Measurements from ENCODE around the gene CD36.

CD36 gene

DNA sequence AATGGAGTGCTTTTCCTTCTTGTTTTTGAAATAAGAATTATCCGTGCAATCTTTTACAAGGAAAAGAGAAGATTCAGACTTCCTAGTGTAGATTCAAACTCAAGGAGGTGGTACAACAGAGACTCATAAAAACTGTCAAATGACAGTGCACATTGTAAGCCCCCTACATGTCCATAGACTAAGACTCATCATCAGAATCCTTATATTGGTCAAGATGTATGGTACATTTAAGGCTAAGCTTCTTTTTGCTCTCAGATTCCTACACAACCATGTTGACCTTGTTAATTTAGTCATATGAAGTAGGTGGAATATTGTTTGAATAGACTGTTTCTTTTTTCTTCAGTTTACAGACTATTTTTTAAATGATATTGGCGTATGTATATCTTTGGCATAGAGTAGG, 11.6 kb downstream of the CD36 start:
- H3K27me3 ChIP-seq (ENCODE audit: insufficient read depth, low read length), result no peaks in the 10 kb centered on the region
- H3K4me3 ChIP-seq (ENCODE audit: low read depth, low read length), result no peak overlapping the region
- no peaks in the 10 kb centered on the region for H3K4me1 ChIP-seq (ENCODE audit: control insufficient read depth, insufficient read depth, low read length, unreplicated experiment)
- H2AFZ ChIP-seq (ENCODE audit: low read length, unreplicated experiment), result no peak overlapping the region
- H3K36me3 ChIP-seq (ENCODE audit: insufficient read depth, low read length), result no peaks in the 10 kb centered on the region
- H3K79me2 ChIP-seq (ENCODE audit: control insufficient read depth, insufficient read depth, low read length, unreplicated experiment), result no peaks in the 10 kb centered on the region
- H3K27ac ChIP-seq (ENCODE audit: low read depth, low read length), result no peak overlapping the region

DNA sequence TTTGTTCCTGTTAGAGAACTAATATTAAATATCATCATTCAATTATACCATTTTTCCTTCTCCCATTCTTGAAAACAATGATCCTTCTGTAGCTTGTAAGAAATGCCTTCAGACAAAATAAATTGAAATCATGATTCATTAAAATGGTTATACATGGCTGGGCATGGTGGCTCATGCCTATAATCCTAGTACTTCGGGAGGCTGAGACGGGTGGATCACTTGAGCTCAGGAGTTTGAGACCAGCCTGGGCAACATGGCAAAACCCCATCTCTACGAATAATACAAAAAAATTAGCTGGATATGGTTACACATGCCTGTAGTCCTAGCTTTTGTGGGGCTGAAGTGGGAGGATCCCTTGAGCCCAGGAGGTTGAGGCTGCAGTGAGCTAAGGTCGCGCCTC, 13.0 kb downstream of the CD36 start:
- H3K27ac ChIP-seq (ENCODE audit: low read depth, low read length), result no peak overlapping the region

DNA sequence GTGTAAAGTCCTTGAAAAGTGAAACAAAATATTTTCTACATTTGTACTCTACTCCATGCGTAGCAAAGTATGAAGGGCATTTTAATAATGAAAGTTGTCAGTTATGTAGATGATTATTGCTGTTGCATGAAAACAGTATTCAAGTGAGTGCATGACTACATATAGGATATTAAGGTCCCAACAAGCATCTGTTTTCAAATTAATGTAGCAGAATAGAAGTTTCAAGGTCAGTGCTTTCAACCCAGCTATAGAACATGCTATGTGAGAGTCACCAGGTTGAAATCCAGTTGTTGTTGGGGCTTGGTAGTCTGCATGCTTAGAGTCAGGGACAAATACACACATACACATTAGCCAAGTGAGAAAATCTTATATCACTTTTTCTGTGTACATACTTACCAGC, 14.8 kb downstream of the CD36 start:
- Histone ChIP-seq H3K4me1 (ENCODE audit: control insufficient read depth, insufficient read depth, low read length, unreplicated experiment) (no peaks in the 10 kb centered on the region), H3K79me2 (ENCODE audit: control insufficient read depth, insufficient read depth, low read length, unreplicated experiment) (no peaks in the 10 kb centered on the region), H3K36me3 (ENCODE audit: insufficient read depth, low read length) (no peaks in the 10 kb centered on the region), H2AFZ (ENCODE audit: low read length, unreplicated experiment) (no peak overlapping the region), H3K4me3 (ENCODE audit: low read depth, low read length) (no peak overlapping the region), H3K27me3 (ENCODE audit: insufficient read depth, low read length) (no peaks in the 10 kb centered on the region), H3K27ac (ENCODE audit: low read depth, low read length) (no peak overlapping the region)

More for the DNA sequence above, 13.0 kb downstream of the CD36 start:
- no peak overlapping the region for H2AFZ ChIP-seq (ENCODE audit: low read length, unreplicated experiment)
- no peak overlapping the region for H3K4me3 ChIP-seq (ENCODE audit: low read depth, low read length)
- no peaks in the 10 kb centered on the region for H3K4me1 ChIP-seq (ENCODE audit: control insufficient read depth, insufficient read depth, low read length, unreplicated experiment)
- H3K79me2 ChIP-seq (ENCODE audit: control insufficient read depth, insufficient read depth, low read length, unreplicated experiment), result no peaks in the 10 kb centered on the region
- H3K36me3 ChIP-seq (ENCODE audit: insufficient read depth, low read length), result no peaks in the 10 kb centered on the region
- H3K27me3 ChIP-seq (ENCODE audit: insufficient read depth, low read length), result no peaks in the 10 kb centered on the region

DNA sequence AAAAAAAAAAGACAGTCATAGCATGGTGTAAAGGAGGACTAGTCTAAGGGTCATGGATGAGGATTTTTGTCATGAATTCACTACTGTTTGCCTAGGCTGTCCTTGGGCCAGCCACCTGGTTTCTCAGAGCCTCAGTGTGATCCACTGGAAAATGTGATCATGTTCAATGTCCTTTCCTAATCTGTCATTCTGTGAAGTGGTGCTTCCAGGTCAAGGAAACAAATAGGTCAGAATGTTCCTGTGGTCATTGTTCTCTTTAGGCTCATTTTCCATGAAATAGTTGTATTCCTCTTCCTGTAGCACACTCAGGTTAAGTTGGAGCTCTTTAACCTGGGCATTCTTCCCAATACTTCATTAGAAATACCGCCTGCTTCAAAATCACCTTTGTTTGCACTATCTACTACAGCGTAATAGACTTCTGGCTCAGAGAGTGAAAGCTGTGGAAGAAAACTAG, 16.5 kb downstream of the CD36 start:
- Histone ChIP-seq H3K36me3 (ENCODE audit: insufficient read depth, low read length) (no peaks in the 10 kb centered on the region), H2AFZ (ENCODE audit: low read length, unreplicated experiment) (no peak overlapping the region), H3K4me1 (ENCODE audit: control insufficient read depth, insufficient read depth, low read length, unreplicated experiment) (peaks cover 5% of the 10 kb centered on the region), H3K27ac (ENCODE audit: low read depth, low read length) (no peak overlapping the region), H3K27me3 (ENCODE audit: insufficient read depth, low read length) (no peaks in the 10 kb centered on the region), H3K79me2 (ENCODE audit: control insufficient read depth, insufficient read depth, low read length, unreplicated experiment) (no peaks in the 10 kb centered on the region), H3K4me3 (ENCODE audit: low read depth, low read length) (no peak overlapping the region)

DNA sequence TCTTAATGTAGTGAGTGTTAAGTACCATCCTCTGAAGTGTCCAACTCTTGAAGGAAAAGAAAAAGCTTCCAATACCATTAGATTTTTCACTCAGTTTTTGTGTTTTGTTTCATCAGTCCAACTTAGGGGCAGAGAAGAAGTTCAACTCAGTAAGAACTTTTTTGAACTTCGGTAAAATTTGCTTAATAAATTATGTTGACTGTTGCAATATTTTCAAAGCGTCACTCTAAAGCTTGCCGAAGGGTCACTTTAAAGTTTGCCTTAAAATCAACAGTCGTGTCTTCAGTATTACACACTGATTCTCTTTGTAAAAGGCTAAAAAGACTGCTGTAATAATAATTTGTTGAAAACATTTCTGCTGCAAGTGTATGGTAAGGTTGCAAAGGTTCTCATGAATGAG, 17.6 kb downstream of the CD36 start:
- Histone ChIP-seq H3K27ac (ENCODE audit: low read depth, low read length) (no peak overlapping the region), H3K79me2 (ENCODE audit: control insufficient read depth, insufficient read depth, low read length, unreplicated experiment) (no peaks in the 10 kb centered on the region), H3K4me1 (ENCODE audit: control insufficient read depth, insufficient read depth, low read length, unreplicated experiment) (peaks cover 5% of the 10 kb centered on the region), H3K4me3 (ENCODE audit: low read depth, low read length) (no peak overlapping the region), H2AFZ (ENCODE audit: low read length, unreplicated experiment) (no peak overlapping the region), H3K27me3 (ENCODE audit: insufficient read depth, low read length) (no peaks in the 10 kb centered on the region), H3K36me3 (ENCODE audit: insufficient read depth, low read length) (no peaks in the 10 kb centered on the region)

DNA sequence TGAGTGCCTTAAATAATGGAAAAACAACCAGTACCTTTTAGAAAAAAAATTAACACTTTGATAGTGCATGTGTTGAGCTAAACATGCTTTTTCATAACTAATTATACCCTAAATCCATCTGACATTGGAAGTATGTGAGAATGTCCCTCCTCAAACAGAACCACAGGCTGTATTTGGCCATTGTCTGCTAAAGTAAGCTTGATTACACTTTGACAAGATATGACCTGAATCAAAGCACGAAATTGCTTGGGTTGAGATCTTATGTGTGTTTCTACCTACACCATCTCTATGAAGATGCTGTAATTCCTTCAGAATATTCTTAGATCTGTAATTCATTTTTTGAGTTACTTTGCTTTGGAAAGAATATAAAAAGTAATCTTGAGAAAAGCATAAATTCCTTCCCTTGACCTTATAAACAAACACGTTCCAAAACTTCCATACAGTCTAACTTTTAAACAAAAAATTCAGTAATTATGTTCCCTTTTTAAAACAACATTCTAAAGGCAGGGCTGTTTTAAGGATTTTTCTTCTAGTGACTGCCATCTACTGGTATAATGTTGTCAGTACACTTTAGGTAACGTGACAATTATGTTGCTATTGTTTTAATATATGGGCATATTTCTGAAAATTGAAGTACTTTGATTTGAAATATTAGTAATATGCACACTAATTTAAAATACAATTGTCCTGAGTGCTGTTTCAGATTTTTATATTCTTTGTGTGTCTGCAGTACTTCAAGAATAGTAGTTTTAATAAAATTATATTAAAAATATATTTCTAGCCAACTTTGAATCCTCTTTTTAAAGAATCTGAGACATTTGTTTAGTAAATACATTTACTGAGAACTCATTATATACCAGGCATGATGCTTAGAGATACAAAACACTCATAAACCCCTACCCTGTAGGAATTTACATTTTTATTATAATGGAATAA, 20.9 kb downstream of the CD36 start:
- H3K27me3 ChIP-seq (ENCODE audit: insufficient read depth, low read length), result no peaks in the 10 kb centered on the region
- H3K79me2 ChIP-seq (ENCODE audit: control insufficient read depth, insufficient read depth, low read length, unreplicated experiment), result no peaks in the 10 kb centered on the region
- no peaks in the 10 kb centered on the region for H3K36me3 ChIP-seq (ENCODE audit: insufficient read depth, low read length)
- peaks cover 5% of the 10 kb centered on the region for H3K4me1 ChIP-seq (ENCODE audit: control insufficient read depth, insufficient read depth, low read length, unreplicated experiment)
- no peak overlapping the region for H3K27ac ChIP-seq (ENCODE audit: low read depth, low read length)
- peak overlapping the region; percentile 80 for H2AFZ ChIP-seq (ENCODE audit: low read length, unreplicated experiment)
- no peak overlapping the region for H3K4me3 ChIP-seq (ENCODE audit: low read depth, low read length)

DNA sequence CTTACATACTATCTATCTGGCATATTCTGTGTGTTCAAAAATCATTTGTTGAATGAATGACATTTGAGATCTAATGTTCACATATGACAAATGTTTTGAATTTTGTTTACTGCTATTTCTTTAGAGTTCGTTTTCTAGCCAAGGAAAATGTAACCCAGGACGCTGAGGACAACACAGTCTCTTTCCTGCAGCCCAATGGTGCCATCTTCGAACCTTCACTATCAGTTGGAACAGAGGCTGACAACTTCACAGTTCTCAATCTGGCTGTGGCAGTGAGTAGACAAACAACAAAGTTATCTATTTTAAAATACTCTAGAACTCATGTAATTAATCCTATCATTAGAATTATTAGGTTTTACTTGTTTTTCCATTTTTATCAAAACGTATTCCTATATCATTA, 22.5 kb downstream of the CD36 start:
- Histone ChIP-seq H3K27ac (ENCODE audit: low read depth, low read length) (no peak overlapping the region), H3K4me1 (ENCODE audit: control insufficient read depth, insufficient read depth, low read length, unreplicated experiment) (peaks cover 5% of the 10 kb centered on the region), H3K79me2 (ENCODE audit: control insufficient read depth, insufficient read depth, low read length, unreplicated experiment) (no peaks in the 10 kb centered on the region), H3K36me3 (ENCODE audit: insufficient read depth, low read length) (no peaks in the 10 kb centered on the region), H3K27me3 (ENCODE audit: insufficient read depth, low read length) (no peaks in the 10 kb centered on the region), H3K4me3 (ENCODE audit: low read depth, low read length) (no peak overlapping the region), H2AFZ (ENCODE audit: low read length, unreplicated experiment) (no peak overlapping the region)

DNA sequence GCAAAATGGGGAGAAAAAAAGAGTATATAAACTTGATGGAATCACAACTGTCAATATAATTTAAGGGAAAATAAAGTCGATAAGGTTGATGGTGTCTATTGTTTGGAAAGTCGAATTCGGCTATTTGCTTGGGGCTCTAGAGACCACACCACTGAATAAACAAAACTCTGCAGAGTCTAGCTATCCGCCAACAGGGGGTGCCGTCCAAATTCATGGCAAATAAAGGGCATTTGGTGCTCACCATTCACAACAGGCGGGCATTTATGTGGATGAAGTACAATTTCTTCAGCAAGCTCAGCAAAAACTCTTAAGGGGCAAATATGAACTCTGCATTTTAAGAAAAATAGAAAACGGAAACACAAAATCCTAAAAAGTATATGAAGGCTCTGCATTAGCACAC, 23.3 kb downstream of the CD36 start:
- peaks cover 5% of the 10 kb centered on the region for H3K4me1 ChIP-seq (ENCODE audit: control insufficient read depth, insufficient read depth, low read length, unreplicated experiment)
- H3K4me3 ChIP-seq (ENCODE audit: low read depth, low read length), result no peak overlapping the region
- H3K27me3 ChIP-seq (ENCODE audit: insufficient read depth, low read length), result no peaks in the 10 kb centered on the region
- no peaks in the 10 kb centered on the region for H3K79me2 ChIP-seq (ENCODE audit: control insufficient read depth, insufficient read depth, low read length, unreplicated experiment)
- no peak overlapping the region for H2AFZ ChIP-seq (ENCODE audit: low read length, unreplicated experiment)
- H3K27ac ChIP-seq (ENCODE audit: low read depth, low read length), result no peak overlapping the region
- no peaks in the 10 kb centered on the region for H3K36me3 ChIP-seq (ENCODE audit: insufficient read depth, low read length)

DNA sequence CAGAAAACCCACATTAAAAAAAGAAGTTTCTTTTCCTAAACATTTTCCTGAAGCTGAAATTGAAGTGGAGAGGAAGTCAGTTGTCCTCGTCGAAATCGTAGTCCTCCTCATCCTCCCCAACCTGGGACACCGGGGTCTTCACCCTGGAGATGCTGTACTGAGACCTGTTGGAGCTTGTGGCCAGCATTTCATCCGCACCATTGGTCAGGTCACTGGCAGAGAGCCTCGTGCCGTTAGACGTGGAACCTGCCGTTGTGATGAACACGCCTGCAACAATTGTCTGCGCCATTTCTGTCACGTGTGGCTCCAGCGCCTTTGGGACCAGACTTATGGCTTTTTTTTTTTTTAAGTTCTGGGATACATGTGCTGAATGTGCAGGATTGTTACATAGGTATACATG, 23.8 kb downstream of the CD36 start:
- no peaks in the 10 kb centered on the region for H3K27me3 ChIP-seq (ENCODE audit: insufficient read depth, low read length)
- H3K4me1 ChIP-seq (ENCODE audit: control insufficient read depth, insufficient read depth, low read length, unreplicated experiment), result peaks cover 5% of the 10 kb centered on the region
- no peak overlapping the region for H3K4me3 ChIP-seq (ENCODE audit: low read depth, low read length)
- no peak overlapping the region for H2AFZ ChIP-seq (ENCODE audit: low read length, unreplicated experiment)
- no peaks in the 10 kb centered on the region for H3K79me2 ChIP-seq (ENCODE audit: control insufficient read depth, insufficient read depth, low read length, unreplicated experiment)
- no peaks in the 10 kb centered on the region for H3K36me3 ChIP-seq (ENCODE audit: insufficient read depth, low read length)
- H3K27ac ChIP-seq (ENCODE audit: low read depth, low read length), result no peak overlapping the region

DNA sequence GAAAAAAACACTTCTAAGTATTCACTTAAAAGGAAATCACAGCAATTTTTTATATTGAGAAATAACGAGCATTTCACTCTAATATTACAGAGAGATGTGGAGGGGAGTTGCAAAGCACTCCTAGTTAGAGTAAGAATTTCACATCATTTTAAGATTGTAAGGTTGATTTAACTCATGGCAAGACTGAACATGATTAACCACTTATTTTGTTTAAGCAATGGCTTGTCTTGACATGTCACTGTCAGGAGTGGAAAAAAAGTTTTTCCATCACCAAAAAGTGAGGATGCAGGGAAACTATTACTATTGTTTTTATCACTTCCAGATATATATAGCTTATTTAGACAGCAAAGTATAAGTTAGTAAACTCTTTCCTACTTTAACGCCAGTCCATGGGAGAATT, 27.1 kb downstream of the CD36 start:
- Histone ChIP-seq H2AFZ (ENCODE audit: low read length, unreplicated experiment) (no peak overlapping the region), H3K27me3 (ENCODE audit: insufficient read depth, low read length) (no peaks in the 10 kb centered on the region), H3K4me3 (ENCODE audit: low read depth, low read length) (no peak overlapping the region)

DNA sequence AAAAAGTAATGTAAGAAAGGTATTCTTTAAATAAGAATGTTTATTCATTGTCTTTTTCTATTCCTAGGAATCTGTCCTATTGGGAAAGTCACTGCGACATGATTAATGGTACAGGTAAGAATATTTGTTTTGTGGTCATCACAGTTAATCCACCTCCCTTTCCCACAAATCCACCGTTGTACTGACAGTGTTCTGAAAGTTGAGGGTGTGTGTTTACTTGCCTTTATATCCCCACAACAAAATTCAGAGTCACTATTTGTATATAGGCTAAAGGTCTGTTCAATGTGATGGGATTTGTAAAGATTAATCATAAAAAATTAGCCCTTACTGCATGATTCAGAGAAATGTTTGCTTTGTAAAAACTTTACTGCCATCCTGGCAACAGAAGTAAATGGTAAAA, 27.9 kb downstream of the CD36 start:
- no peak overlapping the region for H2AFZ ChIP-seq (ENCODE audit: low read length, unreplicated experiment)

More for the DNA sequence above, 27.1 kb downstream of the CD36 start:
- Histone ChIP-seq H3K79me2 (ENCODE audit: control insufficient read depth, insufficient read depth, low read length, unreplicated experiment) (no peaks in the 10 kb centered on the region), H3K36me3 (ENCODE audit: insufficient read depth, low read length) (no peaks in the 10 kb centered on the region), H3K27ac (ENCODE audit: low read depth, low read length) (no peak overlapping the region), H3K4me1 (ENCODE audit: control insufficient read depth, insufficient read depth, low read length, unreplicated experiment) (no peaks in the 10 kb centered on the region)

More for the DNA sequence above, 27.9 kb downstream of the CD36 start:
- H3K36me3 ChIP-seq (ENCODE audit: insufficient read depth, low read length), result no peaks in the 10 kb centered on the region
- H3K27ac ChIP-seq (ENCODE audit: low read depth, low read length), result no peak overlapping the region
- no peaks in the 10 kb centered on the region for H3K27me3 ChIP-seq (ENCODE audit: insufficient read depth, low read length)
- no peaks in the 10 kb centered on the region for H3K4me1 ChIP-seq (ENCODE audit: control insufficient read depth, insufficient read depth, low read length, unreplicated experiment)
- H3K79me2 ChIP-seq (ENCODE audit: control insufficient read depth, insufficient read depth, low read length, unreplicated experiment), result no peaks in the 10 kb centered on the region
- no peak overlapping the region for H3K4me3 ChIP-seq (ENCODE audit: low read depth, low read length)

Measured in ACC112 (cell line).